HCT116 (cell line): Measurements from ENCODE around the gene ARHGAP28.

Experiments
- CTCF ChIP-seq, 3 experiments: fragments of 200-600 bp in 1 of 3; sonication (generic) in 1 of 3; IDR thresholded peaks in 2 of 3; conservative IDR thresholded peaks in 1 of 3; 2 replicates each; pipeline ENCODE4 v1.5.1; 2012 to 2017; ENCODE audit warnings: low read depth in 2 of 3, low read length in 2 of 3, antibody characterized with exemption in 1 of 3, borderline replicate concordance in 1 of 3, control low read depth in 1 of 3, mild to moderate bottlenecking in 1 of 3, mixed read lengths in 1 of 3, mixed run types in 1 of 3, moderate library complexity in 1 of 3; ENCODE audit not compliant: insufficient read depth in 1 of 3
- ELF1 ChIP-seq: IDR thresholded peaks from 2 replicates; pipeline ENCODE4 v1.6.1; 2012; ENCODE audit warnings: low read depth, borderline replicate concordance
- EZH2phosphoT487 ChIP-seq: fragments of 200-600 bp; IDR thresholded peaks from 2 replicates; pipeline ENCODE4 v1.6.1; 2018; ENCODE audit warnings: antibody characterized with exemption, borderline replicate concordance
- JUND ChIP-seq: IDR thresholded peaks from 2 replicates; pipeline ENCODE4 v1.6.1; 2012
- MAX ChIP-seq: IDR thresholded peaks from 2 replicates; pipeline ENCODE4 v1.6.1; 2012
- POLR2A ChIP-seq: IDR thresholded peaks from 2 replicates; pipeline ENCODE4 v1.7.0; 2011; ENCODE audit warnings: borderline replicate concordance; ENCODE audit not compliant: insufficient read depth, insufficient read length; ENCODE audit errors: extremely low read depth
- POLR2AphosphoS5 ChIP-seq: IDR thresholded peaks from 2 replicates; pipeline ENCODE4 v1.6.1; 2011; ENCODE audit warnings: mild to moderate bottlenecking, low read depth, low read length, moderate library complexity
- RAD21 ChIP-seq: IDR thresholded peaks from 2 replicates; pipeline ENCODE4 v1.6.1; 2012; ENCODE audit warnings: low read depth, mild to moderate bottlenecking
- REST ChIP-seq: IDR thresholded peaks from 2 replicates; pipeline ENCODE4 v1.6.1; 2012; ENCODE audit warnings: low read depth
- SP1 ChIP-seq: IDR thresholded peaks from 2 replicates; pipeline ENCODE4 v1.6.1; 2012; ENCODE audit warnings: low read depth
- YY1 ChIP-seq: IDR thresholded peaks from 2 replicates; pipeline ENCODE4 v1.6.1; 2011; ENCODE audit warnings: low read length, low read depth, moderate library complexity, mild to moderate bottlenecking; ENCODE audit not compliant: insufficient replicate concordance; ENCODE audit errors: extremely low read depth
- ZFX ChIP-seq: fragments of 450-650 bp; IDR thresholded peaks from 2 replicates; pipeline ENCODE4 v1.6.1; 2017

- TF ChIP-seq CTCF (IDR thresholded peaks at IDR 0.05 in 2 of 3, conservative IDR thresholded peaks at IDR 0.05 in 1 of 3; ENCODE audit: borderline replicate concordance in 1 of 3, insufficient read depth in 1 of 3, low read depth in 2 of 3, low read length in 2 of 3) (no peak), POLR2A (no peak), RAD21 (no peak), EZH2phosphoT487 (no peak), POLR2AphosphoS5 (no peak), ELF1 (no peak), REST (no peak), ZFX (no peak), SP1 (no peak), JUND (no peak), MAX (no peak), YY1 (no peak)
These were observed 65.8 kb downstream of the ARHGAP28 start for GRCh38 chr18:6795307-6795706.
